Right renal pelvis (tissue), 4 donors: ENCODE data around the gene UNC93A. TPM values are rescaled to one million over a fixed set of nuclear protein-coding genes. Genes with fewer than 3 reads are reported as not detected.
"Not testable (repeated sequence)": the region's sequence is repeated elsewhere in the genome, so short reads cannot be mapped to it uniquely, and the experiment has no call there.

Experiments
- DNase-seq, 4 donors: peaks; one replicate each; pipeline ENCODE4 v3.0.0-alpha.2; 2013; ENCODE audit warnings: low read depth in 4 of 4, low spot score in 3 of 4, missing footprints in 1 of 4
- polyA plus RNA-seq, 4 donors: library from polyadenylated mRNA; unstranded; fragments of 120-200 nt; gene quantifications; one replicate each; pipeline ENCODE4 v1.2.1, GENCODE V29; 2013; ENCODE audit not compliant: insufficient read length in 4 of 4

Gene UNC93A
- polyA plus RNA-seq, 4 donors: 2.5 to 9.2 (median 7.6) TPM

DNA sequence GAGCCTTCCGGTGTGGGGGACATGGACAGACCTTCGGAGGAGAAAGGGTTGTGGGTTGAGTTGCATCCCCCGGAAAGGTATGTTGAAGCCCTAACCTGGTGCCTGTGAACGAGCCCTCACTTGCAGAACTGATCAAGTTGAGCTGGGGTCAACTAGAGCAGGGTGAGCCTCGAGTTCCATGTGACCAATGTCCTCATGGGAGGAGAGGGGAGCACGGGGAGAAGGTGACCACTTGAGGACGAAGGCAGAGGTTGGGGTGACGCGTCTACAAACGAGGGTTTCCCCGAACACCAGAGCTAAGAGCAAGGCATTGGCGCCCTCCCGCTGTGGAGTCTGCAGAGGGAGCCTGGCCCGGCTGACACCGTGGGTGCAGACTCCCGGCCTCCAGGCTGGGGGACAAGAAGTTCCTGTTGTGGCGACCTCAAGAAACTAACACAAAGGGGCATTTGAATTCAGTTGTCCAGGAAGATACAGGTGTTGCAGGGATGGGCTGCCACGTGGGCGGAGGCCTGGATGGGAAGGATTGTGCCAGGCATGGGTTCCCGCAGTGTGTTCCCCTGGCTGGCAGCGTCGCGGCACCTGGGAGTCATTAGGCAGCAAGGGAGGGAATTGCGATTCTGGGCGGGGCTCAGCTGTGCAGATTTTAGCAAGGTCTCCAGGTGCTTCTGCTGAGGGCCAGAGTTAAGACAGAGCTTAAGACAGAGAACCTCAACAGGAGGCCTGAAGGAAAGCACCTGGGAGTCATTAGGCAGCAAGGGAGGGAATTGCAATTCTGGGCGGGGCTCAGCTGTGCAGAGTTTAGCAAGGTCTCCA, 20.4 kb upstream of the UNC93A start:
- DNase-seq: no peak

- DNase-seq: no peak
Observed at GRCh38 chr6:167272151-167272550, 19.0 kb upstream of the UNC93A start.

DNA sequence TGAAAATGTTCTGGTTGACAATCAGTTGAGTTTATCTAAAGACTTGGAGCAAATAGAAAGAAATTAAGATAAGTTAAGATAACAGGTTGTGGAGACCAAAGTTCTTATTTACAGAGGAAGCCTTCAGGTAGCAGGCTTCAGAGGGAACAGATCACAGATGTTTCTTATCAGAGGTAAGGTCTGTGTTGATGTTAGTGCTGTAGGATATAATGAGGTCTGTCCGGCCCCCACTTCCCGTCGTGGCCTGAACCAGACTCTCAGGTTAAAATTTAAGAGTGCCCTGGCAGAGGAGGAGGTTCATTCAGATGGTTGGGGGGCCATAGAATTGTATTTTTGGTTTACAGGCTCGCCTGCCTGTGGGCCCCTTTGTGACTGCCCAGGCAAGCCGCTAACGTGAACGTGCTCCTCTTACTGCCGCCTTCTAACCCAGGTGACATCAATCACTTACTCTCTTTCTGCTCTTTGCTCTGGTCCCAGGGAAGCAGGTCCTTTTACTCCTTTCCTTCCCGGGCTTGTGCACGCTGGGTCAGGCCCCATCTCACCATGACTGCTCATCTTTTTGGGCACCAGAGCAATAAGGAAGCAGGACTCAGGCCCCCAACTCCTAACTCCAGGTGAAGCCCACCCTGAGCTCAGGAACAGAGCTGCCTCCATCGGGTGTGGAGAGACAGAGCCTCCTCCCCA, 18.3 kb upstream of the UNC93A start:
- no peak for DNase-seq

GRCh38 chr6:167274270-167274669, 16.8 kb upstream of the UNC93A start:
- DNase-seq: no peak

DNA sequence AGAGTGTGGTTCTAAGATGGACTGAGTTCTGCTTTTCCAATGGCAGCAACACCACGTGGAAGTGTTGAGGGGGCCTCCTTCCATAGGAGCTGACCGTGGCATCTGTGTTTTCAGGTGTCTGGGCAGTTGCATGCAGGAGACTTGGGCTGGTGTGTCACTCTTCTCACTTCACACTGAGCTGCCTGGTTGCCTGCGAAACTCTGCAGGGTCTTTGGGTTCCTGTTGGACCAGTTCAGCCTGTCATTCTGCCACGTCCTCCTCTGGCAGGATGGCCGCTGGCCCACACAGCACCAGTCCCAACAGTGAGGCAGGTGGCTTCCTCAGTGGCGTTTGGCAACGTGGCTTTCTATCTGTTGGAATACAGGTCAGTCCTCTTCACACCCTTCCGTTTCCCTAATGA, 16.1 kb upstream of the UNC93A start:
- DNase-seq: no peak

GRCh38 chr6:167275436-167275835, 15.7 kb upstream of the UNC93A start:
- DNase-seq: no peak

DNA sequence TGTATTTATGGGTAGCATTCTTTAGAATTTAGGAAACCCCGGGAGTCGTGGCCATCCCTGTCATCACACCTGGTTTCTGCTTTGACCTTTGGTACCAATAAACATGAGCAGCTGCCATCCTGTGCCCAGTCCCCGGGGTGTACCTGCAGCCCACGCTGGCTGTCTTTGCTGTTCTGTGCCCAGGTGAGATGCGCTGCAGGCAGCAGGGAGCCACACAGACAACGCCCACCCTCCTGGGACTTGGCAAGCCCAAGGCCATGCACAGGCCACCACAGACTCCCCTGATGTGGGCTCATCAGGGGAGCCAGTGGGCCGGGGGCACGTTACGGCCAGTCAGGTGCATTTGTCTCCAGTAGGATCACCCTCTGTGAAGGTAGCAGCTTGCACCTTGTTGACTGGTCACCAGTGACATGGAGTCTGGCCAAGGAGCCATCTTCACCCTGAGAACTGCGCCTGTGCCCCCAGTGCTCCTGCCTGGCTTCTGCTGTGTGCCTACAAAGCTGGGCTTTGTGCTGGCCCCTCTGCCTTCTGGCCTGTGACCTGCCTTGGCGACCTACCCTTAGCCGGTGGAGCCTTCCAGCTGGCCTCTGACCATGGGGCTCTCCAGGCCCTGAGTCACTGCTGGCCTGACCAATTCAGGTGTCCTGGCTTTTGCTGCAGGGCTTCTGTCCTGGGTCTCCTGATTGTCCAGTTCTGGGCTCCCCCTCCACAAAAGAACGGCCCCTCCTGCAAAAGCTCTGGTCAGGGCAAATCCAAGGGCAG, 14.2 kb upstream of the UNC93A start:
- no peak for DNase-seq

GRCh38 chr6:167278173-167278940, 12.8 kb upstream of the UNC93A start:
- not testable (repeated sequence) for DNase-seq

- DNase-seq: no peak
Observed at GRCh38 chr6:167279766-167280446, 11.2 kb upstream of the UNC93A start.

- not testable (repeated sequence) for DNase-seq
Observed at GRCh38 chr6:167280466-167280865, 10.6 kb upstream of the UNC93A start.

DNA sequence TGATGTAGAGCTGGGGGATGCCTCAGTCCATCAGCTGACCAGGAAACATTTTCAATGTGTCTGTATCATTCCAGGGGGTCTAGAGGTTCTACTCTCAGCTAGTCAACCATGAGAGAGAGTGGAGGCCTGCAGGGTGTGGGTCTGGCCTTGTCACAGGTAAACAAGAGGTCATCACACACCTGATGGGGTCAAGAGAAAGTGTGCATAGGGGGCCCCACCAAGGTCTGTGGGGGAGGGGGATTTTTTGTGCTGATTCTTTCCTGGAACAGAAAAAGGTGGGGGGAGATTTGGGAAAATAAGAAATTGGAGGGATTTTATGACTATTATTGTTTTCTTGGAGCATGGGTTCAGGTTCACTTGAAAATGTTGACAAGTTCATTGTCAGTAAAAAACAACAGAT, 8.9 kb upstream of the UNC93A start:
- DNase-seq: no peak

GRCh38 chr6:167284565-167284964, 6.5 kb upstream of the UNC93A start:
- DNase-seq: not testable (repeated sequence)

DNA sequence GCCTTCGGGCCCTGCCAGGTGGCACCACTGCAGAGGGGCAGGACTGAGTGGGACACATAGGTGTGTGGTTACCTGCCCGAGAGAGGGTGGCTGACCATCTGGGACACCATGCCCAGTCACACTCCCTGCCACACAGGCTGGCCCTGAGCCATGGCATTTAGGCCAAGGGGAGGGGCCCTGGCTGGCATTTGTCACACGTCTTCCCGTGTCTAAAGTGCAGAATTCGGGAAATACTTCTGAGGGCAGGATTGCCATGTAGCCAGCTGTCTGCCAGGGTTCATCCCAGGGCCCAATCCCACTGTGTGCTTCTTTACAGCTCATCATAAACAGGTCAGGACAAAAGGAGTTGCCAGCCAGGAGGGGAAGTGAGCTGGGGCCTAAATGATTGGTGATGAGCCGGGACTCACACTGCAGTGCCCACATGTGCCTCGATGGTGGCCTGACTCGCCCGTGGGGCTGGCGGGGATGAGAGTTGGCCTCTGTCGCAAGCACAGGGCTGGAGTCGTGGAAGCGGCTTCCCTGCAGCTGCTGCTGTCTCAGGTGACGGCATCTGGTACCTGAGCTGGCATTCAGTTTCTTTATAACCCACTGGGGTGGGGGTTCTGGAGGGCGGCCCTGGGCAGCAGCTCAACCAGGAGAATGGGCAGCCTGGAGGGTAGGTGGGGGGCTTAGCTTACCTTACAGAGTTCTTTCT, 5.9 kb upstream of the UNC93A start:
- no peak for DNase-seq

GRCh38 chr6:167287513-167288048, 3.5 kb upstream of the UNC93A start:
- DNase-seq: no peak

DNA sequence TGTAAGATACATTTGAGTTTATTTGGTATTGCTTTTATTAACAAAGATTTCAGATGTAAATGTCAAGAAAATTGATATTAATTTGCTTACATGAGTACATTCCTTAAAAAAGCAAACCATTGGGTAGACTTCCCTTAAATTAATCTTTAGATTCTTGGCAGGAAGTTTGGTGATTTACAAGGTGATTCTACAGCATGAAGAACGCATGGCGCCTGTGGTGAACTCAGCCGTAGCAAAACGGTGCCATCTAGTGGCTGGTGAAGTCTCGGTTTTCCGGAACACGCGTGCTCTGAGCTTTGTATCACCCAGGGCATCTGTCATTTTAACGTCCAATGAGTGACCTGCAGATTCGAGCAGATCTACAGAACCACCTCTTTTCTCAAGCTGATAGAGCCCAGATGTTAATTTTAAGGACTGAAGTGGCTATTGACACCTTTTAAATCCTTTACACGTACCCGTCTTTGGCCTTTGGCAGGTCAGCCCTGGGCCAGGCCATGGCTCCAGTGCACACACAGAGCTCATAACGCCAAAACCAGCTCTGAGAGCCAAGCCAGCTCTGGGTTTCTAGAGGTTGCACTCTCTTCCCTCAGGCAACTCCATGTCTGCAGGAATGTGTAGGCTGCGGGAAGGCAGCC, 2.4 kb upstream of the UNC93A start:
- DNase-seq: not testable (repeated sequence)

DNA sequence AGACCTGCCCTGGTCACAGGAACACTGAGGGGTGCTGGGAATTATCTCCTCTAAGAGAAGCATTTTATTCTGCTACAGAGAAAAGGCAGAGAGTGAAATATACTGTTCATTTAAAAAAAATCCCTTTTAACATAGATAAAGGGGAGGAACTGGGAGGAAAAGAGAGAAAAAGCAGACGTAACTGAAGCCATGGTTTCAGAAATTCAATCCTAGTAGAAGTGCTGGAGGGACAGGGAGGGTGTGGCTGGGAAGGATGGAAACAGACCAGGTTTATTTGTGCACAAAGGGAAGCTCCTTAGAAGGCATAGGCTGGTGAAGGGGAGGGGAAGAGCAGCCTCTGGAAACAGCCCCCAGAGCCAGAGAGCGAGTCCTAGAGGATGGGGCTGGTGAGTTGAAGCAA, 1.8 kb upstream of the UNC93A start:
- DNase-seq: not testable (repeated sequence)

DNA sequence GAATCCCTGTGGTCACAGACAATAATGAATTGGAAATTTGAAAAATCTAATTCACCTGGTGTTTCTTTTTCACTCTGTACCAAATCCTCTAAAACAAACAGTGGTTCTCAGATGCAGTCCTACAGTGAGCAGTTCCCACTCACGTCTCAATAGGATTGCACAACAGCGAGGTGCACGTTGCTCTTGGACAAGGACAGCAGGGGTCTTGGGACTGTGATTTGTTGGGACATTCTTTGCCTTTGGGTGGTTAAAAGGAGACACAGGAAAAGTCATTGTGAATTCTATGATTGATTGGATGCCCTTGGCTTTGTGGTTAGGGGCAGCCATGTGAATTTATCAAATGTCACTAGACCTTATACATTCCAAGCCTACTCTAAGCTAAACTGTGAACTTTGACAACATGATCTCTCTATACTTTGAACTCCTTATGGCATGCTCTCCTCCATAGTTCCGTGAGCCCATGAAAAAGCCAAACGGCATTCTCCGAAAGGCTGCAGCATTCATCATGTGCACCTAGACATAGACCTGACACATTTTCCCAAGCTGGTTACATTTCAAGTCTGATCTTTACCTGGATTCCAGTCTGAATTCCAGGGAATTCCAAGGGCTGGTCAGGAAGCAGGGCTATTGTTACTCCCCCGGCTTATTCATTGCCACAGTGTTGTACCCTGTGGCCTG, 647 bp downstream of the UNC93A start:
- DNase-seq: no peak
